Measurements from ENCODE around the gene CEACAM5.

CEACAM5 gene

GRCh38 chr19:41718761-41719160 lies 10.3 kb downstream of the CEACAM5 start:
- H3K9ac ChIP-seq (ENCODE audit: low read depth, low read length), result no peak overlapping the region
- peaks cover 14% of the 10 kb centered on the region; the same call in 1 of the 2 replicates for H3K27me3 ChIP-seq (ENCODE audit: insufficient read depth, low read length)
- H3K36me3 ChIP-seq (ENCODE audit: insufficient read depth, low read depth, low read length), result no peaks in the 10 kb centered on the region
- no peak overlapping the region for H3K4me3 ChIP-seq (ENCODE audit: low read length)
- no peaks in the 10 kb centered on the region for H3K9me3 ChIP-seq (ENCODE audit: insufficient read depth, low read depth, low read length)
- no peak overlapping the region for H3K27ac ChIP-seq (ENCODE audit: low read length)
- H3K4me1 ChIP-seq (ENCODE audit: insufficient read depth, low read length), result no peaks in the 10 kb centered on the region

- Histone ChIP-seq H3K36me3 (ENCODE audit: insufficient read depth, low read depth, low read length) (no peaks in the 10 kb centered on the region), H3K27ac (ENCODE audit: low read length) (no peak overlapping the region), H3K4me1 (ENCODE audit: insufficient read depth, low read length) (no peaks in the 10 kb centered on the region), H3K27me3 (ENCODE audit: insufficient read depth, low read length) (peaks cover 6% of the 10 kb centered on the region; the same call in 1 of the 2 replicates), H3K9me3 (ENCODE audit: insufficient read depth, low read depth, low read length) (no peaks in the 10 kb centered on the region), H3K9ac (ENCODE audit: low read depth, low read length) (no peak overlapping the region), H3K4me3 (ENCODE audit: low read length) (no peak overlapping the region)
Measured at GRCh38 chr19:41720103-41720502, 11.7 kb downstream of the CEACAM5 start.

DNA sequence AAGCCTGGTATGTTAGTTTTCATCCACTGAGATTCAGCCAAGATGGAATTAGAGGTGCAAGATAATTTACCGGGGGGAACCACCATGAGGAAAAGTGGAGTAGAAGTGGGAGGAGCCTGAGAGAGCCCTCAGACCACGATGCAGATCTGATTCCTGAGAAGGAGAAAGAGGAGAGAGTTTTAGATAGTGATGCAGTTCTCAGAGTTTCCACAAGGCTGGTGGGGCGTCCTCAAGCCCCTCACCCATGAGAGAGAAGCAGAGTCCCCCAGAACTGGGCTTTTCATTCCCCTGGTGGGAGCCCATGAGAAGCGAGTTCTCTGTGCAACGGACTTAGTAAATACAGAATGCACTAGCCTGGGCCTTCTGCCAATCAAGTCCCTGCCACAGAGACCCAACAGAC lies 18.1 kb downstream of the CEACAM5 start:
- Histone ChIP-seq H3K4me3 (ENCODE audit: low read length) (no peak overlapping the region), H3K27ac (ENCODE audit: low read length) (no peak overlapping the region), H3K36me3 (ENCODE audit: insufficient read depth, low read depth, low read length) (no peaks in the 10 kb centered on the region), H3K9ac (ENCODE audit: low read depth, low read length) (no peak overlapping the region), H3K4me1 (ENCODE audit: insufficient read depth, low read length) (no peaks in the 10 kb centered on the region), H3K27me3 (ENCODE audit: insufficient read depth, low read length) (no peaks in the 10 kb centered on the region), H3K9me3 (ENCODE audit: insufficient read depth, low read depth, low read length) (no peaks in the 10 kb centered on the region)

GRCh38 chr19:41734156-41734555 lies 25.7 kb downstream of the CEACAM5 start:
- Histone ChIP-seq H3K9me3 (ENCODE audit: insufficient read depth, low read depth, low read length) (no peaks in the 10 kb centered on the region), H3K4me1 (ENCODE audit: insufficient read depth, low read length) (no peaks in the 10 kb centered on the region), H3K9ac (ENCODE audit: low read depth, low read length) (no peak overlapping the region), H3K4me3 (ENCODE audit: low read length) (no peak overlapping the region), H3K27ac (ENCODE audit: low read length) (no peak overlapping the region), H3K36me3 (ENCODE audit: insufficient read depth, low read depth, low read length) (no peaks in the 10 kb centered on the region), H3K27me3 (ENCODE audit: insufficient read depth, low read length) (no peaks in the 10 kb centered on the region)

GRCh38 chr19:41734585-41734984 lies 26.2 kb downstream of the CEACAM5 start:
- no peak overlapping the region for H3K4me3 ChIP-seq (ENCODE audit: low read length)
- no peak overlapping the region for H3K27ac ChIP-seq (ENCODE audit: low read length)
- no peaks in the 10 kb centered on the region for H3K4me1 ChIP-seq (ENCODE audit: insufficient read depth, low read length)
- H3K36me3 ChIP-seq (ENCODE audit: insufficient read depth, low read depth, low read length), result no peaks in the 10 kb centered on the region
- no peak overlapping the region for H3K9ac ChIP-seq (ENCODE audit: low read depth, low read length)
- no peaks in the 10 kb centered on the region for H3K27me3 ChIP-seq (ENCODE audit: insufficient read depth, low read length)
- H3K9me3 ChIP-seq (ENCODE audit: insufficient read depth, low read depth, low read length), result no peaks in the 10 kb centered on the region

DNA sequence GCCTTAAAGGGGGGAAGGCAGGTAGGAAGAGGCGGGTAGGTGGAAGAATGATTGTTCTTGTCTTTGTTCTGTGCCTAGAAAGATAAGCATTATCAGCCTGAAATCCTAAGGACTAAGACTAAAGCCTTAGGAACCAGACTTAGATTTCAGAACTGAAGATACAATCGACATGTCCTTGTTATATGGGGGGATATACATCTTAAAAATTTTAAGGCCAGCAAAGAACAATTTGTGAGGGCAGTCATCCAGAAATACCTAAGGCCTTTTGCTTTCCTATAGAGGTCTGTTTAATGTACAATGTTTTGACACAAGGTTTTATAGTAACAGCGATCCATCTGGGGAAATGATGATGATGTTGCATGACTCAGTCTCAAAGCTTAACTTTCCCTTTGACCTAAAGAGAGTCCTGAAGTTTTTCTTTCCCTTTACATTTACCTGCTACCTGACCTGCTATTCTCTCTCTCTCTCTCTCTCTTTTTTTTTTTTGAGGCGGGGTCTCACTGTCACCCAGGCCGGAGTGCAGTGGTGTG lies 26.7 kb downstream of the CEACAM5 start:
- Histone ChIP-seq H3K27me3 (ENCODE audit: insufficient read depth, low read length) (no peaks in the 10 kb centered on the region), H3K9ac (ENCODE audit: low read depth, low read length) (no peak overlapping the region), H3K4me1 (ENCODE audit: insufficient read depth, low read length) (no peaks in the 10 kb centered on the region), H3K36me3 (ENCODE audit: insufficient read depth, low read depth, low read length) (no peaks in the 10 kb centered on the region), H3K4me3 (ENCODE audit: low read length) (no peak overlapping the region), H3K27ac (ENCODE audit: low read length) (no peak overlapping the region), H3K9me3 (ENCODE audit: insufficient read depth, low read depth, low read length) (no peaks in the 10 kb centered on the region)

DNA sequence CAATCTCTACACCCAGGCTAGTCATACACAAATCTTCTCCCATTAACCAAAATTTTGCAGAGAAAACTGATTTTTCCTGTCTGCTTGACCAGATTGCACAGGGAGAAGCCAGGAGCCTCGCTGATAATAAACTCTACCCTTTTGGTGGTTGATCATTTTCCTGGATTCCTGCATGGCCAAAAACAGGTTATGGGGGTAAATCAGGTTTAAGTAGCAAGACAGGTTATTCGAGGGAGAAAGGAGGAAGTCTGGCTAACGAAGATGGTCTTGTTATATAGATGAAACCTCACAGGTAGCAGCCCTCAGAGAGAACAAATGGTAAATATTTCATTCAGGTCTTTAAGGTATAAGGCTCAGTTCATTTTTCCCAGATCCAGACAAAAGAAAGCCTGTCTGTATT lies 30.9 kb downstream of the CEACAM5 start:
- Histone ChIP-seq H3K4me3 (ENCODE audit: low read length) (no peak overlapping the region), H3K27ac (ENCODE audit: low read length) (no peak overlapping the region), H3K4me1 (ENCODE audit: insufficient read depth, low read length) (no peaks in the 10 kb centered on the region), H3K36me3 (ENCODE audit: insufficient read depth, low read depth, low read length) (no peaks in the 10 kb centered on the region), H3K9ac (ENCODE audit: low read depth, low read length) (no peak overlapping the region), H3K27me3 (ENCODE audit: insufficient read depth, low read length) (0 out of 2 replicates have a peak, but pooled peaks cover 5% of the 10 kb centered on the region), H3K9me3 (ENCODE audit: insufficient read depth, low read depth, low read length) (no peaks in the 10 kb centered on the region)

DNA sequence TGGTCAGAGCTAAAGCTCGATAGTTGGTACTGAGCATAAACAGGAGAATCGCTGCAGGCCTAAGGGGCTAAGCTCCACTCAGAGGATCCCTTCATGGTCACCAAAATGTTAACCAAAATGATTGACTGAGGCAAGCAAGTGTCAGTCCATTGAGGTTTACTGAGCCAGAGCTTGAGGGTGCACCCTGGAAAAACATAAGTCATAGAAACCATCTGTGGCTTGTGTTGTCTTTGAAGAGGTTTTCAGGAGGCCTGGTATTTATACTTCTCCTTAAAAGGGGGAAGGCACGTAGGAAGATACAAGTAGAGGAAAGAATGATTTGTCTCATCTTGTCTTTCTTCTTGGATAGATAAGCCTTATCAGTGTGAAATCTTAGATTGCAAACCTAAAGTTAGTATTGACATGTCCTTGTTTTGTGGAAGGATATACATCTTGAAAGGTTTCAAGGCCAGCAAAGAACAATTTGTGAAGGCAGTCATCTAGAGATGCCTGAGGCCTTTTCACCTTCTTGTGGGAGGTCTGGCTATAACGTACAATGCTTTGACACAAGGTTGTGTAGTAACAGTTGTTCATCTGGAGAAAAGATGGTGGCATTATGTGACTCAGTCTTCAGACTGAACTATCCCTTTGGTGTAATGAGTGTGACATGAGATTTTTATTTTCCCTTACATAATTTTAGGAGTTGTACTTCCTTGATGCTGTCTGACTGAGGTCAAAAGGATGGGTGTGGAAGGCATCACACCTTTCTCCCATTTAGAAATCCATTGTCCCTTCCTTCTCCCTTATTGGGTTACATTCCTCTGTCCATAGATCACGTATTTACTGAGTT lies 32.2 kb downstream of the CEACAM5 start:
- H3K9ac ChIP-seq (ENCODE audit: low read depth, low read length), result no peak overlapping the region
- no peak overlapping the region for H3K4me3 ChIP-seq (ENCODE audit: low read length)
- no peaks in the 10 kb centered on the region for H3K36me3 ChIP-seq (ENCODE audit: insufficient read depth, low read depth, low read length)
- no peaks in the 10 kb centered on the region for H3K4me1 ChIP-seq (ENCODE audit: insufficient read depth, low read length)
- H3K27ac ChIP-seq (ENCODE audit: low read length), result no peak overlapping the region
- no peaks in the 10 kb centered on the region for H3K9me3 ChIP-seq (ENCODE audit: insufficient read depth, low read depth, low read length)
- H3K27me3 ChIP-seq (ENCODE audit: insufficient read depth, low read length), result peaks cover 10% of the 10 kb centered on the region

GRCh38 chr19:41741244-41741554 lies 32.8 kb downstream of the CEACAM5 start:
- Histone ChIP-seq H3K36me3 (ENCODE audit: insufficient read depth, low read depth, low read length) (no peaks in the 10 kb centered on the region), H3K27me3 (ENCODE audit: insufficient read depth, low read length) (peaks cover 16% of the 10 kb centered on the region), H3K9me3 (ENCODE audit: insufficient read depth, low read depth, low read length) (no peaks in the 10 kb centered on the region), H3K4me3 (ENCODE audit: low read length) (no peak overlapping the region), H3K9ac (ENCODE audit: low read depth, low read length) (no peak overlapping the region), H3K27ac (ENCODE audit: low read length) (no peak overlapping the region), H3K4me1 (ENCODE audit: insufficient read depth, low read length) (no peaks in the 10 kb centered on the region)

DNA sequence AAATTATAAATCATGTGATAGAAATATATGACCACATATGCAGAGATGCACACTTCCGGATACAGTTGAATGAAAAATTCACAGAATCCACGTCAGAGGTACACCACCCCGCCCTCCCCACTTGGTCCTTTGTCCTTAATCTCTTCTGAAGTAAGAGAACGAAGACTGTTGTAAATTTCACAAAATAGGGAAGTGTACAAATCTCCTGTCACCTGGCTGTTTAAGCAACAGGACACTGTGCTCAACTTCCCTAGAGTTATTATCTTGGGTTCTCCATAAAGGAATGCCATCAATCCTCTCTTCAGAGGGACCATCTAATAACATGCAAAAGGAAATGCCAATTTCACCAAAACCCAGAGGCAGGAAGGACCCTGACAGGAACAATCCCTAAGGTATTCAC lies 36.4 kb downstream of the CEACAM5 start:
- Histone ChIP-seq H3K27ac (ENCODE audit: low read length) (no peak overlapping the region), H3K9me3 (ENCODE audit: insufficient read depth, low read depth, low read length) (no peaks in the 10 kb centered on the region), H3K27me3 (ENCODE audit: insufficient read depth, low read length) (peaks cover 43% of the 10 kb centered on the region), H3K9ac (ENCODE audit: low read depth, low read length) (no peak overlapping the region), H3K36me3 (ENCODE audit: insufficient read depth, low read depth, low read length) (no peaks in the 10 kb centered on the region), H3K4me1 (ENCODE audit: insufficient read depth, low read length) (no peaks in the 10 kb centered on the region), H3K4me3 (ENCODE audit: low read length) (no peak overlapping the region)

DNA sequence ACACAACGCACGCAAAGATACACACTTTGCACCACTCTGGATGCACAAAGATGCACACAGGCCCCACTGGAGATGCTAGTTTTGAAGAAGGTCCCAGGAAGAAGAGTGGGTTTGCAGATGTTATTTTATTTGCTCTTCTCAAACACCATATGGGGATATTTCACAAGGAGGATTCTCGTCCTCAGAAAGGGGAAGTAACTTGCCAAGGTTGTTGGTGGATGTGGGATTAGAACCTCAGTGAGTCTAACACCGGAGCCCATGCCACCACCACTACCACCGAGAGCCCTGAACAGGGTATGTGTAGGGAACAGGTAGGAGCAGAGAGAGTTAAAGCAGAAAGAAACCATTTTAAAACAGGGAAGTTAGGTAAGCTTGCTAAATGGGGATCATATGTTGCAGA lies 37.3 kb downstream of the CEACAM5 start:
- Histone ChIP-seq H3K4me3 (ENCODE audit: low read length) (no peak overlapping the region), H3K27me3 (ENCODE audit: insufficient read depth, low read length) (peaks cover 44% of the 10 kb centered on the region), H3K9me3 (ENCODE audit: insufficient read depth, low read depth, low read length) (no peaks in the 10 kb centered on the region), H3K4me1 (ENCODE audit: insufficient read depth, low read length) (no peaks in the 10 kb centered on the region), H3K9ac (ENCODE audit: low read depth, low read length) (no peak overlapping the region), H3K27ac (ENCODE audit: low read length) (no peak overlapping the region), H3K36me3 (ENCODE audit: insufficient read depth, low read depth, low read length) (no peaks in the 10 kb centered on the region)

DNA sequence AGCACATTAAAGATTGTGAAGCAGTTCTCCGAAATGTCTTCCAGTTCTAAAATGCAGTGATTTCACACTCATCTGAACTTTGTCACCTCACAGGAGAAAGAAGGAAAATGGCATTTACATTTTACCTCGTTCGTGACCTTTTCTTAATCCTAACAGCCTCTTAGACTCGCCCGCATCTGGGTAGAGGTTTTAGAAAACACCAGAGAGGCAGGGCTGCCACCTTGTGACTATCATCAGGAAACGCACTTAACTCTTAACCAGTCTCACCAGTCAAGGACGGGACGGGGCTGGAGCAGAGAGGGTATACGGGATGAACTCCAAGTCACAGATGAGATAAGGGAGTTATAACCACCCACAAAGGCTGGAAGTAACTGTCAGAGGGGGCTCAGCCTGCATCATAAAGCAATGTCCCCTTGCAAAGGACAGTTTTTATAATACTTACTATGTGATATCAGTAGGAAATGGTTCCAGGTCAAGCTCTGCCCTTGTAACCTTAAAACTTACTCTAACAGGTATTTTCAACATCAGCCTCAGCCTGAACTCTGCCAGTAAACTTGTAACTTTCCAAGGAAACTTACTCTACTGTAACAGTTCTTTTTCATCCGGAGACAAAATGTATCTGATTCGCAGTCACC lies 38.3 kb downstream of the CEACAM5 start:
- Histone ChIP-seq H3K27ac (ENCODE audit: low read length) (no peak overlapping the region), H3K27me3 (ENCODE audit: insufficient read depth, low read length) (peaks cover 48% of the 10 kb centered on the region), H3K4me3 (ENCODE audit: low read length) (no peak overlapping the region), H3K9ac (ENCODE audit: low read depth, low read length) (no peak overlapping the region), H3K4me1 (ENCODE audit: insufficient read depth, low read length) (no peaks in the 10 kb centered on the region), H3K9me3 (ENCODE audit: insufficient read depth, low read depth, low read length) (no peaks in the 10 kb centered on the region), H3K36me3 (ENCODE audit: insufficient read depth, low read depth, low read length) (no peaks in the 10 kb centered on the region)
